CD4-positive, alpha-beta T cell (primary cell): ENCODE data around the gene LURAP1L. TPM values are rescaled to one million over a fixed set of nuclear protein-coding genes. Genes with fewer than 3 reads are reported as not detected.

Experiments used
- ATAC-seq: fragments of 200-7000 bp; cut with Tn5 transposase; one replicate; pipeline ENCODE4 v1.10.0; 2022; ENCODE audit warnings: mild to moderate bottlenecking; ENCODE audit not compliant: poor library complexity
- CTCF ChIA-PET: fragments of 350-600 bp; sonication (Branson Sonifier 250); formaldehyde crosslinking; loops from one replicate; lab custom pipeline; 2021; ENCODE audit warnings: antibody characterized with exemption, inconsistent platforms; lab: Charles Lee
- POLR2A ChIA-PET: fragments of 350-600 bp; sonication (Branson Sonifier 250); formaldehyde crosslinking; loops from one replicate; lab custom pipeline; 2021; ENCODE audit warnings: antibody characterized with exemption, inconsistent platforms; lab: Charles Lee
- DNase-seq, 14 experiments: peaks; one replicate each; pipeline ENCODE4 v3.0.0-alpha.2; 2013 to 2020; ENCODE audit warnings: mixed read lengths in 2 of 14
- H3K27ac ChIP-seq, 2 donors: one replicate each; pipeline versions ENCODE4 v1.5.1 to v1.7.0; 2013; ENCODE audit warnings: low read length in 2 of 2, low read depth in 1 of 2, mild to moderate bottlenecking in 1 of 2
- H3K27me3 ChIP-seq, 2 experiments: 1 replicate in 1 of 2; 2 replicates in 1 of 2; pipeline versions ENCODE4 v1.6.1 to v1.7.0; 2013; ENCODE audit warnings: low read length in 2 of 2, control low read depth in 1 of 2, mild to moderate bottlenecking in 1 of 2, moderate library complexity in 1 of 2; ENCODE audit not compliant: insufficient read depth in 2 of 2, control insufficient read depth in 1 of 2
- H3K36me3 ChIP-seq: one replicate; pipeline ENCODE4 v1.6.1; 2013; ENCODE audit warnings: low read length, control low read depth; ENCODE audit not compliant: insufficient read depth
- H3K4me1 ChIP-seq: one replicate; pipeline ENCODE4 v1.6.1; 2013; ENCODE audit warnings: low read length, control low read depth; ENCODE audit not compliant: insufficient read depth
- H3K4me3 ChIP-seq: one replicate; pipeline ENCODE4 v1.5.1; 2013; ENCODE audit warnings: mild to moderate bottlenecking, low read length, moderate library complexity
- H3K9me3 ChIP-seq, 2 experiments: 1 replicate in 1 of 2; 2 replicates in 1 of 2; pipeline versions ENCODE4 v1.6.1 to v1.7.0; 2013; ENCODE audit warnings: low read length in 2 of 2, mild to moderate bottlenecking in 2 of 2, control low read depth in 1 of 2, moderate library complexity in 1 of 2; ENCODE audit not compliant: control insufficient read depth in 1 of 2, insufficient read depth in 1 of 2
- H3K27ac Mint-ChIP-seq: one replicate; pipeline ENCODE4 v1.8.0; 2020; ENCODE audit warnings: mixed read lengths
- H3K27me3 Mint-ChIP-seq: one replicate; pipeline ENCODE4 v1.8.0; 2021; ENCODE audit warnings: mixed read lengths
- H3K36me3 Mint-ChIP-seq: one replicate; pipeline ENCODE4 v1.8.0; 2021; ENCODE audit warnings: low read depth, mixed read lengths
- H3K4me1 Mint-ChIP-seq: one replicate; pipeline ENCODE4 v1.8.0; 2021; ENCODE audit warnings: low read depth, mixed read lengths
- H3K4me3 Mint-ChIP-seq: one replicate; pipeline ENCODE4 v1.8.0; 2020; ENCODE audit warnings: mild to moderate bottlenecking, mixed read lengths
- H3K9me3 Mint-ChIP-seq: one replicate; pipeline ENCODE4 v1.8.0; 2020; ENCODE audit warnings: mixed read lengths
- intact Hi-C, 2 experiments: fragments of 100-400 bp; cut with DNase I in 1 of 2; cut with micrococcal nuclease in 1 of 2; formaldehyde crosslinking; loops; one replicate each; pipeline versions ENCODE4 v1.15.1 to v1.9.0; 2023 to 2025; cut with DNase I, micrococcal nuclease
- total RNA-seq, 174 experiments: library from RNA in 2 of 174; stranded (reverse) in 2 of 174; gene quantifications; one replicate each; pipeline ENCODE4 v1.2.3 and lab custom pipeline; 2021 to 2026
- TF ChIP-seq, protein P1 (sequence below): fragments of 200-600 bp; IDR thresholded peaks from one replicate; pipeline ENCODE4 v1.8.0; 2022; ENCODE audit warnings: antibody characterized with exemption, mild to moderate bottlenecking

LURAP1L gene
- total RNA-seq, 2 experiments from 2014 or later, result not detected

DNA sequence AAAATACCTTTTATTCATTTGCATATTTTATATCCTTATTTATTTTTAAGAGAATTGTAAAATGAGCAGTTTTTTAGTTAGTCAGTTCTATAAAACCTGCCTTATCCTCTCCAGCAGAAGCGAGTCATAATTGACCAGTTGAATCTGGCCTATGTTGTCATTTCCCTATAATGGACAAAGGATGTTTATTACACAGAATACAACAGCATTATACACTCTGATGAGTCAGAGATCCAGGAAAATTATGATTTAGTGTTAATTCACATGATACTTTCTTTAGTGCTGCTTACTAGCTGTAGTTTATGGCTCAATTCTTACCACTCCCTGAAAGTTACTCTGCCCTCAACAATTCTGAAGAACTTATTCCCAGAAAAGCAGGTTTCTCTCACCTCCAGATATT lies 26.8 kb upstream of the LURAP1L start:
- ChIA-PET CTCF (no interaction called here), POLR2A (no interaction called here)
- intact Hi-C loops, result no loop called here

DNA sequence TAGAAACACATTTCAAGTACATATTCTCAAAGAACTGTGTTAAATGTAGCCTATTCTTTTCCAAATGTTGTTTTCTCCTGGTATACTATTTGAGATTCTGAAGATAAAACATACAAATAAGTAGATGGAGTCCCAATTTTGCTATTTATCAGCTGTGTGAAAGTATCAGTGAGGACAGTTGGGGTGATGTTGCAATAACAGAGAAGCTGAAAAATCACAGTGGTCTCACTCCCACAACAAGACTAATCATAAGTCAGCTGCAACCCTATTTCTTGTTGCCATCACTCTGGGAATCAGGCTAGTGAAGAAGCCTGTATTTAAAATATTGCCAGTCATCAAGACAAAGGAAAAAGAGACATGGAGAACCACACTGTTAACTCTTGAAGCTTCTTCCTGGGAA lies 25.9 kb upstream of the LURAP1L start:
- DNase-seq (no peak), ATAC-seq (no peak)
- no peaks in the 10 kb centered on the region for H3K27me3 ChIP-seq
- no peaks in the 10 kb centered on the region for H3K27me3 Mint-ChIP-seq
- H3K36me3 Mint-ChIP-seq, result no peaks in the 10 kb centered on the region
- ChIA-PET POLR2A (no interaction called here), CTCF (no interaction called here)
- no peak overlapping the region for H3K4me3 Mint-ChIP-seq
- H3K27ac ChIP-seq, result no peak overlapping the region
- peaks cover 14% of the 10 kb centered on the region for H3K9me3 Mint-ChIP-seq
- TF ChIP-seq, protein P1, sequence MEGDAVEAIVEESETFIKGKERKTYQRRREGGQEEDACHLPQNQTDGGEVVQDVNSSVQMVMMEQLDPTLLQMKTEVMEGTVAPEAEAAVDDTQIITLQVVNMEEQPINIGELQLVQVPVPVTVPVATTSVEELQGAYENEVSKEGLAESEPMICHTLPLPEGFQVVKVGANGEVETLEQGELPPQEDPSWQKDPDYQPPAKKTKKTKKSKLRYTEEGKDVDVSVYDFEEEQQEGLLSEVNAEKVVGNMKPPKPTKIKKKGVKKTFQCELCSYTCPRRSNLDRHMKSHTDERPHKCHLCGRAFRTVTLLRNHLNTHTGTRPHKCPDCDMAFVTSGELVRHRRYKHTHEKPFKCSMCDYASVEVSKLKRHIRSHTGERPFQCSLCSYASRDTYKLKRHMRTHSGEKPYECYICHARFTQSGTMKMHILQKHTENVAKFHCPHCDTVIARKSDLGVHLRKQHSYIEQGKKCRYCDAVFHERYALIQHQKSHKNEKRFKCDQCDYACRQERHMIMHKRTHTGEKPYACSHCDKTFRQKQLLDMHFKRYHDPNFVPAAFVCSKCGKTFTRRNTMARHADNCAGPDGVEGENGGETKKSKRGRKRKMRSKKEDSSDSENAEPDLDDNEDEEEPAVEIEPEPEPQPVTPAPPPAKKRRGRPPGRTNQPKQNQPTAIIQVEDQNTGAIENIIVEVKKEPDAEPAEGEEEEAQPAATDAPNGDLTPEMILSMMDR, result no peak
- H3K27ac Mint-ChIP-seq, result no peak overlapping the region
- no peaks in the 10 kb centered on the region for H3K4me1 Mint-ChIP-seq
- H3K4me1 ChIP-seq, result no peaks in the 10 kb centered on the region
- intact Hi-C loops, result no loop called here
- H3K36me3 ChIP-seq, result no peaks in the 10 kb centered on the region
- H3K9me3 ChIP-seq, result peaks cover 5 to 9% of the 10 kb centered on the region in 2 experiments
- no peak overlapping the region for H3K4me3 ChIP-seq

More for the DNA sequence above, 26.8 kb upstream of the LURAP1L start:
- DNase-seq, result no peak
- no peak overlapping the region for H3K27ac Mint-ChIP-seq
- H3K4me1 Mint-ChIP-seq, result no peaks in the 10 kb centered on the region
- H3K4me1 ChIP-seq, result no peaks in the 10 kb centered on the region
- H3K27me3 ChIP-seq, result no peaks in the 10 kb centered on the region
- H3K4me3 ChIP-seq, result no peak overlapping the region
- no peak overlapping the region for H3K4me3 Mint-ChIP-seq
- TF ChIP-seq, protein P1, result no peak
- H3K36me3 ChIP-seq, result no peaks in the 10 kb centered on the region
- H3K9me3 Mint-ChIP-seq, result peaks cover 16% of the 10 kb centered on the region
- no peak for ATAC-seq
- H3K36me3 Mint-ChIP-seq, result no peaks in the 10 kb centered on the region
- H3K27ac ChIP-seq, result no peak overlapping the region
- H3K27me3 Mint-ChIP-seq, result no peaks in the 10 kb centered on the region
- H3K9me3 ChIP-seq, result peaks cover 5 to 9% of the 10 kb centered on the region in 2 experiments

GRCh38 chr9:12753931-12754330 lies 20.9 kb upstream of the LURAP1L start:
- DNase-seq, result no peak
- H3K27ac Mint-ChIP-seq, result no peak overlapping the region
- TF ChIP-seq, protein P1, result no peak
- H3K9me3 ChIP-seq, result peaks cover 3 to 4% of the 10 kb centered on the region in 2 experiments
- no peaks in the 10 kb centered on the region for H3K4me1 ChIP-seq
- CTCF ChIA-PET, result no interaction called here
- no peak overlapping the region for H3K4me3 ChIP-seq
- no peaks in the 10 kb centered on the region for H3K27me3 ChIP-seq
- H3K36me3 ChIP-seq, result no peaks in the 10 kb centered on the region
- no peak for ATAC-seq
- intact Hi-C loops, result no loop called here
- no peaks in the 10 kb centered on the region for H3K36me3 Mint-ChIP-seq
- H3K9me3 Mint-ChIP-seq, result peaks cover 3% of the 10 kb centered on the region
- H3K4me3 Mint-ChIP-seq, result no peak overlapping the region
- no peaks in the 10 kb centered on the region for H3K27me3 Mint-ChIP-seq
- POLR2A ChIA-PET, result no interaction called here
- no peaks in the 10 kb centered on the region for H3K4me1 Mint-ChIP-seq
- no peak overlapping the region for H3K27ac ChIP-seq
